ENCODE measurements around the gene OR6S1.

GRCh38 chr14:20679907-20680306, 38.4 kb upstream of the OR6S1 start:
- TF ChIP-seq POLR2A (IDR thresholded peaks at IDR 0.05) (no peak), CTCF (IDR thresholded peaks at IDR 0.05) (no peak)

All from heart left ventricle (tissue), 13 donors.